Femur (tissue), 1 donor: Measurements from ENCODE around the gene PPP4R1.

Source experiments
- DNase-seq: peaks from one replicate; pipeline ENCODE4 v3.0.0-alpha.2; 2017

Gene PPP4R1

DNA sequence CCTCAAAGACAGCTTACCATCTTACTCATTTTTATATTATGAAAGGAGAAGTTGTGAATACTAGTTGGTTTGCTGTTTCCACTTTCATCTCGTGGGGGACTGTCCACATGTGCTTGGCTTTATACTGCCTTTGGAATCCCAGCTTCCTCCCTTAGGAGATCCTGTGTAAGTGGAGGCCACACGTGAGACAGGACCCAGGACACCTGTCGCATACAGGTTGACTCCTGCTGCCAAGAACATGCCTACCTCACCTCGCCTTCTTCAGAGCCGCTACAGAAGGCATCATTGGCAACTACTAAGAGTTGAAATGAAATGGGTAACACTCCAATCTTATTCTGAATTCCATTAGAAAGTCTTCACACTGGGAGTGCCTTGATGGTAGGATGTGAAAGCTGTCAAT, 69.3 kb downstream of the PPP4R1 start:
- no peak for DNase-seq

GRCh38 chr18:9542924-9543323, 71.4 kb downstream of the PPP4R1 start:
- no peak for DNase-seq

GRCh38 chr18:9539938-9540337, 74.4 kb downstream of the PPP4R1 start:
- DNase-seq, result no peak

- no peak for DNase-seq
Measured at GRCh38 chr18:9539283-9539682, 75.1 kb downstream of the PPP4R1 start.

DNA sequence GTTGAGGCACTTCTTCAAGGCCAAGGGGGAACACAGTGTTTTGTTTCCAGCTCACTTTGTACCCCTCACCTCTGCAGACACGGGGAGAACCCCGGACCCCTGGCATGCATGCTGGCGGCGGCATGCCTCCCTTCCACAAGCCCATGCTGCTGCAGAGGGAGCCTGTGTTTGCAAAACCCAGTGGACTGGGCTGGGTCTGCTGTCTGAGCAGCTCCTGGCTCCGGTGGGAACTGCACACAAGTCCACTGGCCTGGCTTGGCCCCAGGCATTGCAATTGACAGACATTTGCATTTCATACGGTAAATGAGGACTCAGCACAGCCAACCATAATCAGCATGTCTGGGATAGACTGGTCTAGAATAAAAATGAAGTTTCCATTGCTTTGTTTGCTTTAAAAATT, 76.7 kb downstream of the PPP4R1 start:
- DNase-seq, result no peak

DNA sequence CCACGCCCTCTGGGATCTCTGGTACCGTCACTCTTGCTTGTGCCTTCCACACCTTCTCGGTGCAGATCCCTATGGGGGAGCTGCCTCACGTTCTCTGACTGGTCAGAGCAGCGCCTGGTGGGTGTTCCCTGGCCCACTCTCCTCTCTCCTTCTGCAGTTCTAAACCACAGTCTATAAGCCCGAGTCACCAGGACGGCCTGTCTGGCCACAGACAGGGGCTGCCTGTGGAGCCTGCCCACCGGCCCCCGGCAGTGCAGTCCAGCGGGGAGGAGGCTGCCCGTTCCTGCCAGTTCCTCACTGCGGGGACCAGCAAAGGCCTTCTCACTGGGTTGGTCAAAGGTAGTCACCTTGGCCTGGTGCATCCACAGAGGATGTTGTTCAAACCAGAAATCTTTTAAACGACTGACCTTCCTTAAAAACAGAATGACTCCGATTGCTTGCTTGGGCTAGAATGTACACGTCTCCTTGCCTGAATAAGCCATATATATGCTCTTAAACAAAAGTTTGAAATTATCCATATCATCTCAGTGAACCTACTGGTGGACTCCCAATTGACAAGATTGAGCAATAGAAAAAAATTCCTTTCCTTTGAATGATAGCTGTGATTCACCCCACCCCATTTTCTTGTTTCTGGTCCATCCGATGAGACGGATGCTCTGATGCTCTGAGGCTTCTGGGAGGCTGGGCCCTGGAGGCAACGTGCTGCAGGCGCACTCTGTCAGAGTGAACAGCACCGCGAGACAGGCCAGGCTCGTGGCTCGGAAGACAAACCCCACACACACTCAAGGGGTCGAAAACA, 77.8 kb downstream of the PPP4R1 start:
- no peak for DNase-seq

DNA sequence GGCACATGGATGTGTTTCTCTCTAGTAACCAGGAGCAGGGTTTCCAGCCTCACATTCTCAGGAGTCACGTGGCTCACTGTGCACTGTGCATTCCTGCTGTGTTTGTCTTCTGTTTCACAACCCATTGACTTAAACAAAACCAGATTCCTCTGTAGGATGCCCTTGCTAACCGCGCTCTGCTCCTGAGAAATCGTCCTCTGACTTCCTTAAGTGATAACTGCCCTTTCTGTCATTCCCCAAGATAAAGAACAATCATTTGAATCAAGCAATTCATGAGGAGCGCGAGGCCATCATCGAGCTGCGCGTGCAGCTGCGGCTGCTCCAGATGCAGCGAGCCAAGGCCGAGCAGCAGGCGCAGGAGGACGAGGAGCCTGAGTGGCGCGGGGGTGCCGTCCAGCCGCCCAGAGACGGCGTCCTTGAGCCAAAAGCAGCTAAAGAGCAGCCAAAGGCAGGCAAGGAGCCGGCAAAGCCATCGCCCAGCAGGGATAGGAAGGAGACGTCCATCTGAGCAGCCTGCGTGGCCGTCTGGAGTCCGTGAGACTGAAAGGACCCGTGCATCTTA, 78.8 kb downstream of the PPP4R1 start:
- DNase-seq, result peak; percentile 56

DNA sequence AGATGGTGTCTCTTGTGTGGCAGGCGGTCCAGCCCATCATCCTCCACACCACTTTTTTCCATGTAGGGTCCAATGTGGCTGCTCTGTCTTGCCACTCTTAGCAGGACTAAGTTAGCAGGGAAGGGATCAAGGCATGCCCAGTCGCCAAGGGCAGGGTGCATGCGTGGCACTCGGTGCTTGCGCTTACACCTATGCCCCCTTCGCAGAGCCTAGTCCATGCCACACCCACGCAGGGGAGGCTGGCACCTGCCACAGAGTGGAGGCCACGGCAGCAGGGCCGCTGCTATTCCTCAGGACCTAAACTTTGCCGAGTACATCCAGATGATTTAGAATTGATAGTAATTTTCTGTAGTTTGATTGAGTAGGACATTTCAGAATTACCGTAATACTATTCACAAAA, 79.5 kb downstream of the PPP4R1 start:
- no peak for DNase-seq

- no peak for DNase-seq
Measured at GRCh38 chr18:9531791-9532410, 82.5 kb downstream of the PPP4R1 start.

DNA sequence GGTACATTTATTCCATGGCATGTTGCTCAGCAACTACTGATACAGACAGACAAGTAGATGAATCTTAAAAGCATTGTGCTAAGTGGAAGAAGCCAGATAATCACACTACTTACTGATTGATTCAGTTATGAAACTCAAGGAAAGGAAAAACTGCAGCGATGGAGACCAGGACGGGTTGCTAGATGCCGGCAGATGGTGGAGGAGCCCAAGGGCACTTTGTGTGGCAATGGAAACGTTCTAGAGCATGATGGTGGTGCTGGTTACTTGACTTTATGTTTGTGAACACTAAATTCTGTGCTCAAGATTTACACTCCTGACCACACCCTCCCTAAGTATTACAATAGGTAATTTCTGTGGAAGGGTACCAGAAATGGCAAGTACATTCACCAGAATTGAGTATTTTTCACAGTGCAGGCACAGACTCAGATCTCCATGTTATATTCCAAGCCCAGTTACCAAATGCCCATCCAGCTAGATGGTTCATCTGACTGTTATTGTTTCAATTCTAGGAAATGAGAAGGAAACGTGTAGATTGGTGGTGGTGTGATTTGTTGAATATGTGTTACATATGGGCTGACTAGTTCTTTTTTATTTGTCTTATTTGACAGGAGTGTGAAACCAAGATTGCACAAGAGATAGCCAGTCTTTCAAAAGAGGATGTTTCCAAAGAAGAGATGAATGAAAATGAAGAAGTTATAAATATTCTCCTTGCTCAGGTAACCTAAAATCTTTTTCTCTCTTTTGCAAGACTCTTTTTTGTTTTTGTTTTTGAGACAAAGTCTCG, 83.9 kb downstream of the PPP4R1 start:
- DNase-seq, result no peak

GRCh38 chr18:9526458-9526857, 87.9 kb downstream of the PPP4R1 start:
- no peak for DNase-seq

- DNase-seq, result no peak
Measured at GRCh38 chr18:9522952-9523351, 91.4 kb downstream of the PPP4R1 start.

DNA sequence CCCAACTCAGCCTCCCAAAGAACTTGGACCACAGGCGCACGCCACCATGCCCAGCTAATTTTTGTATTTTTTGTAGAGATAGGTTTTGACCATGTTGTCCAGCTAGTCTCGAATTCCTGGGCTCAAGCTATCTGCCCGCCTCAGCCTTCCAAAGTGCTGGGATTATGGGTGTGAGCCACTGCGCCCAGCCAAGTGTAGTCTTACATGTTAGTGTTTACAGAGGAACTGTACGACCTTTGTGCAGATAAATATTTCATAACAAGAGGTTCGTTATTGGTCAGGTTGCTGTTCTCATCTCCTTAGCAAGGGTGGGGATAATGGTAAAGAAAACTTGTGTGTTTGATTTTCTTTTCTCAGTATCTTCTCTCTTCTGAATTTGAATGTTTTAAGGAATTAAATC, 92.6 kb downstream of the PPP4R1 start:
- no peak for DNase-seq

DNA sequence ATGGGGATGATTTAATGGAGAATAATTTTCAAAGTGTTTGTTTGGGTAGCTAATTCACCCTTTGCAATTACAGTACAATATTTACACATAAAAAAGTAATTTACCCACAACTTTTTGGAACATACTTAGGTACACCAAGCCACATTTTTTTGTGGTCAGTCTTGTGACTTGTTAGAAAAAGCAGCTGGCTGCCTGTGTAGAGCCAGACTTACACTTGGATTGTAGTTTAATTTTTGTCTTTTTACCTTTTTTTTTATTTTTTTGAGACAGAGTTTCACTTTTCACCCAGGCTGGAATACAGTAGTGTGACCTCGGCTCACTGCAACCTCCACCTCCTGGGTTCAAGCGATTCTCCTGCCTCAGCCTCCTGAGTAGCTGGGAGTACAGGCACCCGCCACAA, 93.7 kb downstream of the PPP4R1 start:
- no peak for DNase-seq

- no peak for DNase-seq
Measured at GRCh38 chr18:9519399-9519798, 95.0 kb downstream of the PPP4R1 start.

GRCh38 chr18:9517869-9518268, 96.5 kb downstream of the PPP4R1 start:
- DNase-seq, result no peak

GRCh38 chr18:9516437-9517064, 97.8 kb downstream of the PPP4R1 start:
- DNase-seq, result no peak

DNA sequence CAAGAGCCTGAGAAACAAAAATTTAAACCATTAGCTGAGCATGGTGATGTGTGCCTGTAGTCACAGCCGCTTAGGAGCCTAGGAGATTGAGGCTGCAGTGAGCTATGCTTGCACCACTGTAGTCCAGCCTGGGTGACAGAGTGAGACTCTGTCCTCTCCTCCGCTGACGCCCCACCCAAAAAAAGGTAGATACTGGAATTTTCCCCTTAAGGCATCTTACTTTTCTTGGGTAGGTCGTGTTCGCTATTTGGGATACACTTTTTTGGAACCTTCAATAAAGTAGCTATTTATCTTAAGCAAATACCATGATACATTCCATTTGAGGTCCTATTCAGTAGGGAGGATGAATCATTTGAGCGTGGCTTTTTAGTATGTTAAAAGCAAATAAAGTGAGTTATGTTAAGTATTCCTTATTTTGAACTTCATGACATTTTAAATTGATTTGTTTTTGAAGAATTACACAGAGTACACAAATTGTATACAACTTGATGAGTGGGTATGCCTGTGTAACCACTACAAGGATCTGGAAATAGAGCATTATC, 100.3 kb downstream of the PPP4R1 start:
- DNase-seq, result no peak

GRCh38 chr18:9508446-9509025, 105.8 kb downstream of the PPP4R1 start:
- no peak for DNase-seq

DNA sequence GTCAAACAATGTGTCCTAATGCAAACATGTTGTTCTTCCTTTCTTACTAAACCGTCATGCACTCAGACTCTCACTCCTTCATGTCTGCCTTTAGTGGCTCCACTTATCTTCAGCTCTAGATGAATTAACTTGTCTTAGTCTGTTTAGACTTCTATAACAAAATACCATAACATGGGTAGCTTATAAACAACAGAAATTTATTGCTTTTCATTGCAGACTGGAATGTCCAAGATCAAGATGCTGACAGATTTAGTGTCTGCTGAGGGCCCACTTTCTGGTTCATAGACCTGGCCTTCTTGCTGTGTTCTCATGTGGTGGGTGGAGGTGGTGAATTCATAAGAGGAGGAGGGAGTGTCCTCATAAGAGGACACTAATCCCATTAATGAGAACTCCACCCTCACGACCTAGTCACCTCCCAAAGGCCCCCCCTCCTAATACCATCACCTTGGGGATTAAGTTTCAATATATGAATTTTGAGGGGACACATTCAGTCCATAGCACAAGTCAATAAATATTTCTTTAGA, 106.7 kb downstream of the PPP4R1 start:
- no peak for DNase-seq

- no peak for DNase-seq
Measured at GRCh38 chr18:9506046-9506792, 108.1 kb downstream of the PPP4R1 start.
